ENCODE measurements around the gene ELN. TPM values are rescaled to one million over a fixed set of nuclear protein-coding genes. Genes with fewer than 3 reads are reported as not detected.

Gene ELN
- total and polyA plus RNA-seq, 9 of the 15 experiments (the other 6 are each of a cell fraction or from before 2014, with no cell fraction given), result 0.20 TPM; not detected in 8

- TF ChIP-seq MGA (IDR thresholded peaks at IDR 0.05) (peak; percentile 81), ZMIZ1 (IDR thresholded peaks at IDR 0.05; ENCODE audit: low read depth in 2 of 2, low read length in 2 of 2) (no peak), MYC (IDR thresholded peaks at IDR 0.05; ENCODE audit: low read depth, low read length) (0 out of 2 replicates have a peak, but pooled peaks have one; percentile 27), MYC (CRISPR knock-in tag; IDR thresholded peaks at IDR 0.05; ENCODE audit: borderline replicate concordance, low read depth) (no peak), SMARCC2 (IDR thresholded peaks at IDR 0.05; ENCODE audit: low read depth) (0 out of 2 replicates have a peak, but pooled peaks have one; percentile 41), PATZ1 (CRISPR knock-in tag; IDR thresholded peaks at IDR 0.05; ENCODE audit: borderline replicate concordance) (0 out of 2 replicates have a peak, but pooled peaks have one; percentile 55)
Measured at GRCh38 chr7:74083928-74084721, 56.2 kb downstream of the ELN start (continued).
